Effector memory CD4-positive, alpha-beta T cell (primary cell): ENCODE data around the gene FGD3.

Experiments used
- DNase-seq, 3 donors: peaks; one replicate each; pipeline ENCODE4 v3.0.0-alpha.2; 2020
- H3K27ac ChIP-seq: 2 replicates; pipeline ENCODE4 v1.7.0; 2013; ENCODE audit warnings: mild to moderate bottlenecking, low read length, moderate library complexity; ENCODE audit not compliant: insufficient read depth, poor library complexity, severe bottlenecking
- H3K27me3 ChIP-seq: replicated peaks from 2 replicates; pipeline ENCODE4 v1.7.0; 2013; ENCODE audit warnings: mild to moderate bottlenecking, low read length; ENCODE audit not compliant: insufficient read depth, control insufficient read depth, poor library complexity, severe bottlenecking
- H3K36me3 ChIP-seq: 2 replicates; pipeline ENCODE4 v1.7.0; 2013; ENCODE audit warnings: mild to moderate bottlenecking, low read length, moderate library complexity; ENCODE audit not compliant: control insufficient read depth, insufficient read depth
- H3K4me1 ChIP-seq: 2 replicates; pipeline ENCODE4 v1.7.0; 2013; ENCODE audit warnings: low read length, mild to moderate bottlenecking; ENCODE audit not compliant: control insufficient read depth, insufficient read depth, poor library complexity, severe bottlenecking
- H3K4me3 ChIP-seq: 2 replicates; pipeline ENCODE4 v1.7.0; 2013; ENCODE audit warnings: low read length, low read depth, mild to moderate bottlenecking; ENCODE audit not compliant: insufficient read depth, poor library complexity, severe bottlenecking
- H3K9me3 ChIP-seq: 2 replicates; pipeline ENCODE4 v1.7.0; 2013; ENCODE audit warnings: mild to moderate bottlenecking, low read length, moderate library complexity; ENCODE audit not compliant: control insufficient read depth

The FGD3 gene

DNA sequence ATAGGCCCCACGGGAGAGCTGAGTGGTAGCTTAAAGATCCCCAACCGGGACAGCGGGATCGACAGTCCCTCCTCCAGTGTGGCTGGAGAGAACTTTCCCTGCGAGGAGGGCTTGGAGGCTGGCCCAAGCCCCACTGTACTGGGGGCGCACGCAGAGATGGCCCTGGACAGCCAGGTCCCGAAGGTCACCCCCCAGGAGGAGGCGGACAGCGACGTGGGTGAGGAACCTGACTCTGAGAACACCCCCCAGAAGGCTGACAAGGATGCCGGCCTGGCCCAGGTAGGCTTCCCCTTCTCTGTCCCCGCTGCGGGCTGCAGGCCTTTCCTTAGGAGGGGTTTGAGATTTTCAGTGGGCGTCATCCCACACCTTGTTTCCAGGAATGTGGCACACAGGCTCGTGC, 29.1 kb downstream of the FGD3 start:
- Histone ChIP-seq H3K27ac (peak overlapping the region; percentile 2), H3K27me3 (no peaks in the 10 kb centered on the region), H3K36me3 (peaks cover 42% of the 10 kb centered on the region), H3K4me1 (peaks cover 70% of the 10 kb centered on the region), H3K4me3 (no peak overlapping the region), H3K9me3 (no peaks in the 10 kb centered on the region)
- DNase-seq: no peak

DNA sequence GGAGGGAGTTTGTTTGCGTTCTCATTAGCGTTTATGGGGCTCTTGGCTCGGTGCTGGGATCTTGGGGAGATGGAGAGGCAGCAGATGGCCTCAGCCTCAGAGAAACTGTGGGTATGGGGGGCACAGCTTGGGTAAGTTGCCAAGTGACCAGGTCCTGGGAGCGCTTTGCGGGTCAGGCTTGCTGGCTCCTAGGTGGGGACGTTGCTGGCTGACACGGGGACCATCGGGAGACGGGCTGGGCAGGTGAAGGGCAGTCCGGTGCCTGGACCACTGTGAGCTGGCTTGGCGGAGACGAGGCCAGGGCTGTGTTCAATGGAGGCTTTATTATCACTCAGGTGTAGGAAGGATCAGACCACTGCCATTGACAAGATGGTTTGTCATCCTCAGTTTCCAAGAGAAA, 30.0 kb downstream of the FGD3 start:
- H3K36me3 ChIP-seq: peaks cover 42% of the 10 kb centered on the region
- H3K4me3 ChIP-seq: no peak overlapping the region
- H3K27me3 ChIP-seq: no peaks in the 10 kb centered on the region
- no peaks in the 10 kb centered on the region for H3K9me3 ChIP-seq
- peak overlapping the region; percentile 38 for H3K27ac ChIP-seq
- H3K4me1 ChIP-seq: peaks cover 70% of the 10 kb centered on the region
- DNase-seq: no peak

DNA sequence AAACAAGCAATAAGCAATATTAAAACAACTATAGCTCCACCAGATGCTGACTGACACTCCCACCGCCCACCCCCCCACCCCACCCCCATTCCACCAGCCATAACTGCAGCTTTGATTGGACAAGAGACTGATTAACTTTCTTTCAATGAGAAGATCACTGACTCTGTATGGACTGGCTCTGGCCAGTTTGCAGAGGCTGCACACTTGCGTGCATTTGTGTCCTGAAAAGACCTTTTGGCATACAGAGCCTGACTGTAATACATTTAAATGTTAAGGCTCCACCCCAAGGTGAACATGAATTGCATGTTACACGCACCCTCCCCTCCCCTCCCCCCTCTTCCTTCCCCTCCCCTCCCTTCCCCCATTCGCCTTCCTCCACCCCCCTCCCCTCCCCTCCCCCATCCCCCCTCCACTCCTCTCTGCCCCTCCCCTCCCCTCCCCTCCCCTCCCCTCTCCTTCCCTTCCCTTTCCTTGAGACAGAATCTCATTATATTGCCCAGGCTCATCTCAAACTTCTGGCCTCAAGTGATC, 31.1 kb downstream of the FGD3 start:
- Histone ChIP-seq H3K4me3 (no peak overlapping the region), H3K36me3 (peaks cover 42% of the 10 kb centered on the region), H3K4me1 (peaks cover 66% of the 10 kb centered on the region), H3K27ac (no peak overlapping the region), H3K27me3 (no peaks in the 10 kb centered on the region), H3K9me3 (no peaks in the 10 kb centered on the region)
- DNase-seq: no peak

DNA sequence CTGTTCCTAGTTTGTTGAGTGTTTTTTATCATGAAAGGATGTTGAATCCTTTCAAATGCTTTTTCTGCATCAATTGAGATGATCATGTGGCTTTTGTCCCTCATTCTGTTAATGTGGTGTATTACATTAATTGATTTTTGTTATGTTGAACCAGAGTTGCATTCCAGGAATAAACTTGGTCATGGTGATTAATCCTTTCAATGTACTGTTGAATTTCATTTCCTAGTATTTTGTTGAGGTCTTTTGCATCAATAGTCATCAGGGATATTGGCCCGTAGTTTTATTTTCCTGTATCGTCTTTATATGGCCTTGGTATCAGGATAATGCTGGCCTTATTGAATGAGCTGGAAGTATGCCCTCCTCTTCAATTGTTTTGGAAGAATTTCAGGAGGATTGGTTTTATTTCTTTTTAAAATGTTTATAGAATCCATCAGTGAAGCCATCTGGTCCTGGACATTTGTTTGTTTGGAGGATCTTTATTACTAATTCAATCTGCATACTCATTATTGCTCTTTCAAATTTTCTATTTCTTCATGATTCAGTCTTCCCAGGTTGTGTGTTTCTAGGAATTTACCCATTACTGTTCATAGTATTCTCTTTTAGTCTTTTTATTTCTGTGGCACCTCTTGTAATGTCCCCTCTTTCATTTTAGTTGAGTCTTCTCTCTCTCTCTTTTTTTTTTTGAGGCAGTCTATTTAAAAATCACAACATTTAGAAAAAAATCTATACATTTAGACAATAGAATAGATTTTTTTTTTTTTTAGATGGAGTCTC, 32.1 kb downstream of the FGD3 start:
- DNase-seq: no peak
- H3K4me1 ChIP-seq: peaks cover 56% of the 10 kb centered on the region
- H3K4me3 ChIP-seq: no peak overlapping the region
- H3K27ac ChIP-seq: peak overlapping the region; percentile 33
- no peaks in the 10 kb centered on the region for H3K9me3 ChIP-seq
- H3K36me3 ChIP-seq: peaks cover 42% of the 10 kb centered on the region
- H3K27me3 ChIP-seq: no peaks in the 10 kb centered on the region

DNA sequence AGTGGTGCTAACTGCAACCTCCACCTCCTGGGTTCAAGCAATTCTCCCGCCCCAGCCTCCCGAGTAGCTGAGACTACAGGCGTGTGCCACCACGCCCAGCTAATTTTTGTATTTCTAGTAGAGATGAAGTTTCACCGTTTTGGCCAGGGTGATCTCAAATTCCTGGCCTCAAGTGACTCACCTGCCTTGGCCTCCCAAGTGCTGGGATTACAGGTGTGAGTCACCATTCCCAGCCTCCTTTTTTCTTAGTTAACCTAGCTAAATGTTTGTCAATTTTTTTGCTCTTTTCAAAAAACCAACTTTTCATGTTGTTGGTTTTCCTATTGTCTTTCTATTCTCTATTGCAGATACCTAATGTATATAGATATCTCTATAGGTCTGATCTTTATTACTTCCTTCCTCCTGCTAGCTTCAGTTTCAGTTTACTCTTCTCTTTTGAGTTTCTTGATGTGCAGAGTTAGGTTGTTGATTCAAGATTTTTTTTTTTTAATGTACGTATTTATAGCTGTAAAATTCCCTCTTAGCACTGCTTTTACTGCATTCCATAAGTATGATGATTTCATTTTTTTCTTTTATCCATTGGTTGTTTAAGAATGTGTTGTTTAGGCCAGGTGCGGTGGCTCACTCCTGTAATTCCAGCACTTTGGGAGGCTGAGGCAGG, 32.9 kb downstream of the FGD3 start:
- Histone ChIP-seq H3K9me3 (no peaks in the 10 kb centered on the region), H3K27ac (peak overlapping the region; percentile 33), H3K27me3 (no peaks in the 10 kb centered on the region), H3K4me1 (peaks cover 56% of the 10 kb centered on the region), H3K4me3 (no peak overlapping the region), H3K36me3 (peaks cover 36% of the 10 kb centered on the region)
- no peak for DNase-seq

DNA sequence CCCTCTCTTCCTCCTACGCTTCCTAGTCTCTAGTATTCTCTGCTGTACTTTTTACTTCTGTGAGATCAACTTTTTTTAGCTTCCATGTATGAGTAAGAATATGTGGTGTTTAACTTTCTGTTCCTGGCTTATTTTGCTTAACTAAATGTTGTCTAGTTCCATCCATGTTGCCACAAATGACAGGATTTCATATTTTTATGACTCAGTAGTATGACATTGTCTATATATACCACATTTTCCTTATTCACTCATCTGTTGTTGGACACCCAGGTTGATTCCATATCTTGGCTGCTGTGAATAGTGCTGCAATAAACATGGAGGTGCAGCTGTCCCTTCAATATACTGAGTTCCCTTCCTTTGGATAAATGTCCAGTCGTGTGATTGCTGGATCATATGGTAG, 34.8 kb downstream of the FGD3 start:
- H3K4me3 ChIP-seq: no peak overlapping the region
- no peaks in the 10 kb centered on the region for H3K27me3 ChIP-seq
- peaks cover 17% of the 10 kb centered on the region for H3K36me3 ChIP-seq
- no peak overlapping the region for H3K27ac ChIP-seq
- peaks cover 46% of the 10 kb centered on the region for H3K4me1 ChIP-seq
- no peak for DNase-seq
- H3K9me3 ChIP-seq: no peaks in the 10 kb centered on the region

DNA sequence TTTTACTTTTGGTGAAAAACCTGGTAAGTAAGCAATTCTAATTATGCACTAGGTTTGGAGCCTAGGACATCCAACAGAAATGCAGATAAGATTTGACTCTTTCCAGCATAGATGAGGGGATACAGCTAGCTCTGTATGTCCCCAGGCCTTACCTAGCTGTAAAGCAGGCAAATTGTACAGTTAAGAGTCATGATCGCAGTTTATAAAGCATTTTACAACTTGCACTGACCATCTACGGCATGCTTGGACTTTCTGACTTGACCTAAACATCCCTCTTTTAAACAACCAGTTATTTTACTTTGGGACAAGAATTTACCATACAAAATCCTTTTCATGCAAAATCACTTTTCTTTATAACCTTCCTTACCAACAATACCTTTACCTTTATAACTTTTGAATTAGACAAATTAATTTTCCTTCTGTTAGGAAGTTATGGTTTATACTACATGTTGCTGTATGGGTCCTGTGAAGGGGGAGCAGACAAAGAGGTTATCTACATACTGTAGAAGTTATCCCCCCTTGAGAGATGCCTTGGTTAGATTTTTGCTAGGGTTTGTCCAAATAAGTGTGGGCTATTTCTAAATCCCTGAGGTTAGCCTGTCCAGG, 36.8 kb downstream of the FGD3 start:
- no peaks in the 10 kb centered on the region for H3K27me3 ChIP-seq
- peaks cover 10% of the 10 kb centered on the region for H3K36me3 ChIP-seq
- DNase-seq: no peak
- H3K4me3 ChIP-seq: no peak overlapping the region
- H3K4me1 ChIP-seq: peaks cover 45% of the 10 kb centered on the region
- peak overlapping the region; percentile 23 for H3K27ac ChIP-seq
- H3K9me3 ChIP-seq: no peaks in the 10 kb centered on the region

DNA sequence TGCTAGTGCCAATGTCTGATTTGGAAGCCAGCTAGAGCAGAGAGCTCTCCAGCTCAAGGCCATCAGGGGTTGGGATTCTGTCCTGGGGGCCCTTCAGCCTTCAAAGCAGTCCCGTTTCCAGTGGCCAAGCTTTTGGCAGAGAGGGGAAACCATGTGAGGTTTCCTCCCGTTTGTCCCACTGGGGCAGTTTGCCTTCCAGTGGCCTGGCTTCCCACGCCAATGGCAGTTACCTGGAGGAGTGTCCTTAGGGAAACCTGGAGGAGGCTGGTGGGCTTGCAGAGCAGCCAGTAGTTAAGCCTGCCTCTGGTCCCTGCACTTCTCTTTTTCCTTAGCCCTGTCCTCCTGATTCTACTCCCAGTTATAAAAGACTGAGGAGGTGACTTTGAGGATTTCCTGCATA, 37.7 kb downstream of the FGD3 start:
- H3K27me3 ChIP-seq: no peaks in the 10 kb centered on the region
- H3K9me3 ChIP-seq: no peaks in the 10 kb centered on the region
- H3K36me3 ChIP-seq: peaks cover 10% of the 10 kb centered on the region
- peaks cover 38% of the 10 kb centered on the region for H3K4me1 ChIP-seq
- DNase-seq: no peak
- H3K4me3 ChIP-seq: no peak overlapping the region
- H3K27ac ChIP-seq: no peak overlapping the region

DNA sequence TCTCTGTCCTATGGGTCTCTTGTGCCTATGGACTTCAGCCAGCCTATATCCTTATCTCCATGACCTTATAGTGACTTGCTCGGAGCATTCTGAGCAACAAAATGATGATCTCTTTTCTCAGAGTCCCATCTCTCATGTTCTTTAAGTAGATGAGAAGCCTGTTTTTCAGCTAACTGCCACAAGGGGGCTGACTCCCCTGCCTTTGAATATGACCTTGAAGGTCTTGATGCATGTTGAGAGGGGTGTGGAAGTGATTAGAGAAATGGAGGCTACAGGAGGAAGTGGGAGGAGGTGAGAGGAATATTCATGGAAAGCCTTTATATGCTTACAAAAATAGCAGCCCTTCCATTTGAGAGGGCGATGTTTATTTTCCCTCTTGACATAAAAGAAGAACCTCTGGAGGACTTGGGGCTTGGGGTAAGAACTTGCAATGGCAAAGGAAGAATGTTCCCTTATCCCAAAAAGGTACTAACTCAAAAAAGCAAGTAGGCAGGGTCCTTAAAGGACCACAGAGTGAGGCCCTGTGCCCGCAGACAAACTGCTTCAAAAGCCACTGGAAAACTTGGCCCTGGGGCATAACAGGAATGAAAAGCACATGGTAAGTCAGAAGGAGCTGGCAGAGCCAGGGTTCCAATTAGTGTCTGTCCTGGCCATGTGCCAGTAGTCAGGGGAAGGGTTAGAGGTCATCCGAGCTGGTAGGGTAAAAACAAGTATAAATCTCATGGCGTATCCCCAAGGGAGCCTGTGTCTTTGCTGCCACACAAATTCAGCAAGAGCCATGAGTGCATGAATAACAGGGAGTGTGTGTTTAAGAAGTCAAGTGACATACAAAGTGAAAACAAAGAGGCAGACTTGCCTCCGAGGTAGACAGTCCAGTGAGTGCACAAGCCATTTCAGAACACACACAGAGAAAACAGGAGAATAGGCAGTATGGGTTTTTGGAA, 39.1 kb downstream of the FGD3 start:
- peaks cover 41% of the 10 kb centered on the region for H3K4me1 ChIP-seq
- no peaks in the 10 kb centered on the region for H3K27me3 ChIP-seq
- peak overlapping the region; percentile 54 for H3K27ac ChIP-seq
- H3K36me3 ChIP-seq: peaks cover 10% of the 10 kb centered on the region
- H3K4me3 ChIP-seq: no peak overlapping the region
- DNase-seq: peak in 1 of 3 donors; percentile 35
- no peaks in the 10 kb centered on the region for H3K9me3 ChIP-seq
